SK-N-SH (cell line): Measurements from ENCODE around the gene CRYAA. TPM values are rescaled to one million over a fixed set of nuclear protein-coding genes. Genes with fewer than 3 reads are reported as not detected.

Source experiments
- CTCF ChIA-PET: fragments of 300-600, 350-600 bp; formaldehyde crosslinking; extraction: SDS; loops from one replicate; lab custom pipeline; 2021; lab: Yijun Ruan, JAX
- POLR2A ChIA-PET: fragments of 350-600 bp; sonication (Branson Sonifier 250); formaldehyde crosslinking; extraction: SDS; loops from one replicate; lab custom pipeline; 2020; ENCODE audit warnings: antibody characterized with exemption, inconsistent platforms; lab: Yijun Ruan, JAX
- DNase-seq: peaks from one replicate; pipeline ENCODE4 v3.0.0; 2012
- H2AFZ ChIP-seq: fragments of 200-600 bp; sonication (generic); 2 replicates; pipeline ENCODE4 v1.8.1; 2016; ENCODE audit warnings: antibody characterized with exemption, mild to moderate bottlenecking, low read depth
- H3F3A ChIP-seq: fragments of 200-600 bp; sonication (generic); replicated peaks from 2 replicates; pipeline ENCODE3; 2016; ENCODE audit warnings: antibody characterized with exemption, mild to moderate bottlenecking; ENCODE audit not compliant: insufficient read depth
- H3K27ac ChIP-seq, 2 experiments: fragments of 200-500 bp in 1 of 2; fragments of 200-600 bp in 1 of 2; sonication (Bioruptor generic) in 1 of 2; sonication (generic), shearing (Covaris generic) in 1 of 2; 2 replicates each; pipeline versions ENCODE4 v1.5.1 to v1.6.1; 2014 to 2016; ENCODE audit warnings: low read depth in 2 of 2, inconsistent platforms in 1 of 2, low read length in 1 of 2, mild to moderate bottlenecking in 1 of 2, mixed read lengths in 1 of 2
- H3K27me3 ChIP-seq: fragments of 200-600 bp; sonication (generic), shearing (Covaris generic); 2 replicates; pipeline ENCODE4 v1.6.1; 2016; ENCODE audit warnings: mixed run types; ENCODE audit not compliant: insufficient read depth
- H3K36me3 ChIP-seq, 2 experiments: fragments of 200-500 bp in 1 of 2; fragments of 200-600 bp in 1 of 2; sonication (Bioruptor generic) in 1 of 2; sonication (generic) in 1 of 2; replicated peaks in 1 of 2; 2 replicates each; pipeline versions ENCODE3 to v1.5.1; 2014 to 2016; ENCODE audit warnings: low read length in 1 of 2, mild to moderate bottlenecking in 1 of 2; ENCODE audit not compliant: insufficient read depth in 2 of 2, control insufficient read depth in 1 of 2
- H3K4me1 ChIP-seq, 2 experiments: fragments of 200-500 bp in 1 of 2; fragments of 200-600 bp in 1 of 2; sonication (Bioruptor generic) in 1 of 2; sonication (generic), shearing (Covaris generic) in 1 of 2; 2 replicates each; pipeline versions ENCODE4 v1.5.1 to v1.6.1; 2014 to 2016; ENCODE audit warnings: low read depth in 1 of 2, low read length in 1 of 2, mixed run types in 1 of 2; ENCODE audit not compliant: insufficient read depth in 2 of 2, control insufficient read depth in 1 of 2
- H3K4me2 ChIP-seq: fragments of 200-600 bp; sonication (generic), shearing (Covaris generic); 2 replicates; pipeline ENCODE4 v1.6.1; 2017; ENCODE audit warnings: mixed run types
- H3K4me3 ChIP-seq, 2 experiments: fragments of 200-500 bp in 1 of 2; fragments of 200-600 bp in 1 of 2; sonication (Bioruptor generic) in 1 of 2; sonication (generic), shearing (Covaris generic) in 1 of 2; 2 replicates each; pipeline versions ENCODE4 v1.5.1 to v1.8.1; 2014 to 2016; ENCODE audit warnings: low read depth in 2 of 2, inconsistent platforms in 1 of 2, low read length in 1 of 2, mild to moderate bottlenecking in 1 of 2, mixed read lengths in 1 of 2, moderate library complexity in 1 of 2
- H3K79me2 ChIP-seq: fragments of 200-600 bp; sonication (generic); 2 replicates; pipeline ENCODE4 v1.8.1; 2017; ENCODE audit warnings: mild to moderate bottlenecking; ENCODE audit not compliant: insufficient read depth
- H3K9ac ChIP-seq: fragments of 200-600 bp; sonication (generic); 2 replicates; pipeline ENCODE4 v1.6.1; 2017; ENCODE audit warnings: mixed run types
- H3K9me2 ChIP-seq: fragments of 200-600 bp; sonication (generic); 2 replicates; pipeline ENCODE4 v1.6.1; 2017; ENCODE audit warnings: mixed run types
- H3K9me3 ChIP-seq: fragments of 200-600 bp; sonication (generic); 2 replicates; pipeline ENCODE4 v1.6.1; 2017; ENCODE audit warnings: mixed run types, mild to moderate bottlenecking, moderate library complexity
- H4K20me1 ChIP-seq: fragments of 200-600 bp; sonication (generic); 2 replicates; pipeline ENCODE4 v1.6.1; 2017; ENCODE audit warnings: mild to moderate bottlenecking, mixed run types; ENCODE audit not compliant: insufficient read depth
- CHD2 ChIP-seq: fragments of 150-350 bp; IDR thresholded peaks from 2 replicates; pipeline ENCODE4 v1.6.1; 2018; ENCODE audit warnings: low read length; ENCODE audit not compliant: partially characterized antibody
- ELF1 ChIP-seq: IDR thresholded peaks from 2 replicates; pipeline ENCODE4 v1.4.0; 2012
- EP300 ChIP-seq, 2 experiments: IDR thresholded peaks; 2 replicates each; pipeline versions ENCODE4 v1.4.0 to v1.6.1; 2012; ENCODE audit warnings: borderline replicate concordance in 1 of 2, low read depth in 1 of 2, low read length in 1 of 2
- FOSL2 ChIP-seq: IDR thresholded peaks from 2 replicates; pipeline ENCODE4 v1.4.0; 2012; ENCODE audit warnings: low read depth, mild to moderate bottlenecking, moderate library complexity, borderline replicate concordance
- GABPA ChIP-seq: IDR thresholded peaks from 2 replicates; pipeline ENCODE4 v1.4.0; 2012; ENCODE audit warnings: low read depth, mild to moderate bottlenecking
- GATA2 ChIP-seq: sonication (generic); formaldehyde crosslinking; IDR thresholded peaks from 2 replicates; pipeline ENCODE4 v1.5.0; 2020; ENCODE audit warnings: mild to moderate bottlenecking, missing genetic modification reagents
- JUND ChIP-seq: IDR thresholded peaks from 2 replicates; pipeline ENCODE4 v1.4.0; 2012
- MEF2A ChIP-seq: IDR thresholded peaks from 2 replicates; pipeline ENCODE4 v1.4.0; 2012; ENCODE audit warnings: low read depth, borderline replicate concordance
- NFIC ChIP-seq: IDR thresholded peaks from 2 replicates; pipeline ENCODE4 v1.4.0; 2012; ENCODE audit warnings: borderline replicate concordance
- NRF1 ChIP-seq: IDR thresholded peaks from 2 replicates; pipeline ENCODE4 v1.6.1; 2012; ENCODE audit warnings: low read depth, mild to moderate bottlenecking, low read length
- RAD21 ChIP-seq: IDR thresholded peaks from 2 replicates; pipeline ENCODE4 v1.6.1; 2012; ENCODE audit warnings: mild to moderate bottlenecking, low read length
- RCOR1 ChIP-seq: fragments of 150-350 bp; IDR thresholded peaks from 2 replicates; pipeline ENCODE4 v1.6.1; 2017; ENCODE audit warnings: antibody characterized with exemption, low read length
- RXRA ChIP-seq: IDR thresholded peaks from 2 replicates; pipeline ENCODE4 v1.4.0; 2012; ENCODE audit warnings: low read depth, mild to moderate bottlenecking, borderline replicate concordance
- SMC3 ChIP-seq: IDR thresholded peaks from 2 replicates; pipeline ENCODE4 v1.6.1; 2012; ENCODE audit warnings: low read depth, low read length, improper control_type of control experiment
- TAF1 ChIP-seq: IDR thresholded peaks from 2 replicates; pipeline ENCODE4 v1.6.1; 2012; ENCODE audit warnings: low read depth, mild to moderate bottlenecking, low read length, moderate library complexity, borderline replicate concordance
- TCF12 ChIP-seq: IDR thresholded peaks from 2 replicates; pipeline ENCODE4 v1.4.0; 2012
- YY1 ChIP-seq: IDR thresholded peaks from 2 replicates; pipeline ENCODE4 v1.4.0; 2012; ENCODE audit warnings: low read depth, mild to moderate bottlenecking
- WGBS: methylation state at CpG from one replicate; pipeline ENCODE4 v1.1.6; 2017; ENCODE audit warnings: low lambda C conversion rate; 5-methylcytosine and 5-hydroxymethylcytosine counted together
- polyA plus RNA-seq, 3 experiments: library from polyadenylated mRNA; depleted of rRNA; stranded (reverse); fragments of >200 nt; gene quantifications; 2 replicates each; pipeline ENCODE4 v1.2.3, GENCODE V29; 2012
- TF ChIP-seq, protein P1 (sequence below): IDR thresholded peaks from 2 replicates; pipeline ENCODE4 v1.6.1; 2012; ENCODE audit warnings: mild to moderate bottlenecking, low read depth, low read length, moderate library complexity
- TF ChIP-seq, protein P2 (sequence below): IDR thresholded peaks from 2 replicates; pipeline ENCODE4 v1.4.0; 2012; ENCODE audit warnings: low read depth, borderline replicate concordance
- TF ChIP-seq, protein P3 (sequence below): IDR thresholded peaks from 2 replicates; pipeline ENCODE4 v1.4.0; 2012; ENCODE audit warnings: low read depth, borderline replicate concordance
- TF ChIP-seq, protein P4 (sequence below): fragments of 200-600 bp; sonication (generic); IDR thresholded peaks from 2 replicates; pipeline ENCODE4 v1.6.1; 2017; ENCODE audit warnings: antibody characterized with exemption, mild to moderate bottlenecking, moderate library complexity
- TF ChIP-seq, protein P5 (sequence below): fragments of 150-350 bp; IDR thresholded peaks from 2 replicates; pipeline ENCODE4 v1.6.1; 2016; ENCODE audit warnings: mild to moderate bottlenecking, low read depth, low read length

CRYAA gene
- polyA plus RNA-seq, 1 of the 3 experiments (the other 2 are of a cell fraction): not detected

DNA sequence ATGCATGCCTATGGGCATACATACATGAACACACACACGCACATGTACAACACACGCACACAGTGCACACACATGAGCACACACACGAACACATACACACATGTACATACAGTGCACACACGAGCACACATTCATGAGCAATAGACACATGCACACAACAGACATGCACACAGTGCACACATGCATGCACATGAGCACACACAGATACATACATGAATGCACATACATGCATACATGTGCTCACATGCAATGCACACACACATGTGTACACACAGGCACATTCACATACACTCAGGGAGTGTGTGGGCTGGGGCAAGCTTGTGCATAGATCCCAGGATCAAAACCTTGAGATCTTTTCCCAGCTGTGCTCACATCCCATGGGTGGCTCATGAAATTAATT, 18.9 kb downstream of the CRYAA start:
- CTCF ChIA-PET: no interaction called here
- no peak for TF ChIP-seq ELF1
- no peak for TF ChIP-seq GATA2 (CRISPR knock-in tag)
- no peak for TF ChIP-seq NFIC
- TF ChIP-seq, protein P1, sequence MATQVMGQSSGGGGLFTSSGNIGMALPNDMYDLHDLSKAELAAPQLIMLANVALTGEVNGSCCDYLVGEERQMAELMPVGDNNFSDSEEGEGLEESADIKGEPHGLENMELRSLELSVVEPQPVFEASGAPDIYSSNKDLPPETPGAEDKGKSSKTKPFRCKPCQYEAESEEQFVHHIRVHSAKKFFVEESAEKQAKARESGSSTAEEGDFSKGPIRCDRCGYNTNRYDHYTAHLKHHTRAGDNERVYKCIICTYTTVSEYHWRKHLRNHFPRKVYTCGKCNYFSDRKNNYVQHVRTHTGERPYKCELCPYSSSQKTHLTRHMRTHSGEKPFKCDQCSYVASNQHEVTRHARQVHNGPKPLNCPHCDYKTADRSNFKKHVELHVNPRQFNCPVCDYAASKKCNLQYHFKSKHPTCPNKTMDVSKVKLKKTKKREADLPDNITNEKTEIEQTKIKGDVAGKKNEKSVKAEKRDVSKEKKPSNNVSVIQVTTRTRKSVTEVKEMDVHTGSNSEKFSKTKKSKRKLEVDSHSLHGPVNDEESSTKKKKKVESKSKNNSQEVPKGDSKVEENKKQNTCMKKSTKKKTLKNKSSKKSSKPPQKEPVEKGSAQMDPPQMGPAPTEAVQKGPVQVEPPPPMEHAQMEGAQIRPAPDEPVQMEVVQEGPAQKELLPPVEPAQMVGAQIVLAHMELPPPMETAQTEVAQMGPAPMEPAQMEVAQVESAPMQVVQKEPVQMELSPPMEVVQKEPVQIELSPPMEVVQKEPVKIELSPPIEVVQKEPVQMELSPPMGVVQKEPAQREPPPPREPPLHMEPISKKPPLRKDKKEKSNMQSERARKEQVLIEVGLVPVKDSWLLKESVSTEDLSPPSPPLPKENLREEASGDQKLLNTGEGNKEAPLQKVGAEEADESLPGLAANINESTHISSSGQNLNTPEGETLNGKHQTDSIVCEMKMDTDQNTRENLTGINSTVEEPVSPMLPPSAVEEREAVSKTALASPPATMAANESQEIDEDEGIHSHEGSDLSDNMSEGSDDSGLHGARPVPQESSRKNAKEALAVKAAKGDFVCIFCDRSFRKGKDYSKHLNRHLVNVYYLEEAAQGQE: no peak
- TF ChIP-seq, protein P2, sequence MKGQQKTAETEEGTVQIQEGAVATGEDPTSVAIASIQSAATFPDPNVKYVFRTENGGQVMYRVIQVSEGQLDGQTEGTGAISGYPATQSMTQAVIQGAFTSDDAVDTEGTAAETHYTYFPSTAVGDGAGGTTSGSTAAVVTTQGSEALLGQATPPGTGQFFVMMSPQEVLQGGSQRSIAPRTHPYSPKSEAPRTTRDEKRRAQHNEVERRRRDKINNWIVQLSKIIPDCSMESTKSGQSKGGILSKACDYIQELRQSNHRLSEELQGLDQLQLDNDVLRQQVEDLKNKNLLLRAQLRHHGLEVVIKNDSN: no peak
- no peak for TF ChIP-seq EP300 (IDR thresholded peaks at IDR 0.05; ENCODE audit: borderline replicate concordance in 1 of 2, low read depth in 1 of 2, low read length in 1 of 2)
- TF ChIP-seq CHD2: no peak
- TF ChIP-seq SMC3: no peak
- no peak for TF ChIP-seq YY1
- TF ChIP-seq TAF1: no peak
- no peak for TF ChIP-seq RCOR1
- no peak for TF ChIP-seq MEF2A
- no peak for TF ChIP-seq GABPA
- TF ChIP-seq NRF1: no peak
- TF ChIP-seq JUND: no peak
- TF ChIP-seq, all 33 proteins: peak for 0
- no peak overlapping the region for H3K9ac ChIP-seq
- H3F3A ChIP-seq: no peaks in the 10 kb centered on the region
- WGBS: 47% methylated on average over 2 of the region's 4 CpGs
- no peak overlapping the region for H3K27ac ChIP-seq
- H2AFZ ChIP-seq: no peak overlapping the region
- H3K9me2 ChIP-seq: no peaks in the 10 kb centered on the region
- H3K4me3 ChIP-seq: no peak overlapping the region
- no peaks in the 10 kb centered on the region for H3K4me1 ChIP-seq
- no peak overlapping the region for H3K4me2 ChIP-seq
- H3K36me3 ChIP-seq: no peaks in the 10 kb centered on the region
- H3K9me3 ChIP-seq: no peaks in the 10 kb centered on the region
- no peaks in the 10 kb centered on the region for H3K79me2 ChIP-seq
- DNase-seq: no peak
- POLR2A ChIA-PET: no interaction called here
- no peaks in the 10 kb centered on the region for H4K20me1 ChIP-seq
- no peaks in the 10 kb centered on the region for H3K27me3 ChIP-seq

DNA sequence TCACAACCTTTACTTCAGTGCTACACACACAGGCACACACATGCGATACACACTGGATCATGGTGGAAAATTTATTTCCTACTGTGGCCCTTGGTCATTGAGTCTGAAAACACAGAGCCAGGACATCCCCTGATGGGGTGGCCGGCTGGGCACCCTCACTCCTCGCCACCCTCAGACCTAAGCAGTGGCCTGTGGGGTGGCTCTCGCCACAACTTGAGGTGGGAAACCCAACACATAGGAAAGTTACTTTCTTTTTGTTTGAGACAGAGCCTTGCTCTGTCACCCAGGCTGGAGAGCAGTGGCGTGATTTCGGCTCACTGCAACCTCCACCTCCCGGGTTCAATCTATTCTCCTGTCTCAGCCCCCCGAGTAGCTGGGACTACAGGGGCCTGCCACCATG, 19.4 kb downstream of the CRYAA start:
- H3K27me3 ChIP-seq: no peaks in the 10 kb centered on the region
- no peak overlapping the region for H3K4me3 ChIP-seq
- H3K79me2 ChIP-seq: no peaks in the 10 kb centered on the region
- H3K4me1 ChIP-seq: no peaks in the 10 kb centered on the region
- ChIA-PET CTCF (no interaction called here), POLR2A (no interaction called here)
- no peak overlapping the region for H3K4me2 ChIP-seq
- no peaks in the 10 kb centered on the region for H3F3A ChIP-seq
- no peaks in the 10 kb centered on the region for H3K36me3 ChIP-seq
- H4K20me1 ChIP-seq: no peaks in the 10 kb centered on the region
- no peaks in the 10 kb centered on the region for H3K9me2 ChIP-seq
- no peak overlapping the region for H3K9ac ChIP-seq
- WGBS: 58% methylated on average over 5 of the region's 8 CpGs
- no peaks in the 10 kb centered on the region for H3K9me3 ChIP-seq
- no peak for DNase-seq
- no peak overlapping the region for H2AFZ ChIP-seq
- no peak overlapping the region for H3K27ac ChIP-seq
- no peak for TF ChIP-seq RAD21
- TF ChIP-seq FOSL2: no peak
- TF ChIP-seq, protein P3, sequence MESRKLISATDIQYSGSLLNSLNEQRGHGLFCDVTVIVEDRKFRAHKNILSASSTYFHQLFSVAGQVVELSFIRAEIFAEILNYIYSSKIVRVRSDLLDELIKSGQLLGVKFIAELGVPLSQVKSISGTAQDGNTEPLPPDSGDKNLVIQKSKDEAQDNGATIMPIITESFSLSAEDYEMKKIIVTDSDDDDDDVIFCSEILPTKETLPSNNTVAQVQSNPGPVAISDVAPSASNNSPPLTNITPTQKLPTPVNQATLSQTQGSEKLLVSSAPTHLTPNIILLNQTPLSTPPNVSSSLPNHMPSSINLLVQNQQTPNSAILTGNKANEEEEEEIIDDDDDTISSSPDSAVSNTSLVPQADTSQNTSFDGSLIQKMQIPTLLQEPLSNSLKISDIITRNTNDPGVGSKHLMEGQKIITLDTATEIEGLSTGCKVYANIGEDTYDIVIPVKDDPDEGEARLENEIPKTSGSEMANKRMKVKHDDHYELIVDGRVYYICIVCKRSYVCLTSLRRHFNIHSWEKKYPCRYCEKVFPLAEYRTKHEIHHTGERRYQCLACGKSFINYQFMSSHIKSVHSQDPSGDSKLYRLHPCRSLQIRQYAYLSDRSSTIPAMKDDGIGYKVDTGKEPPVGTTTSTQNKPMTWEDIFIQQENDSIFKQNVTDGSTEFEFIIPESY: no peak
- no peak for TF ChIP-seq MEF2A
- TF ChIP-seq JUND: no peak
- TF ChIP-seq, protein P4, sequence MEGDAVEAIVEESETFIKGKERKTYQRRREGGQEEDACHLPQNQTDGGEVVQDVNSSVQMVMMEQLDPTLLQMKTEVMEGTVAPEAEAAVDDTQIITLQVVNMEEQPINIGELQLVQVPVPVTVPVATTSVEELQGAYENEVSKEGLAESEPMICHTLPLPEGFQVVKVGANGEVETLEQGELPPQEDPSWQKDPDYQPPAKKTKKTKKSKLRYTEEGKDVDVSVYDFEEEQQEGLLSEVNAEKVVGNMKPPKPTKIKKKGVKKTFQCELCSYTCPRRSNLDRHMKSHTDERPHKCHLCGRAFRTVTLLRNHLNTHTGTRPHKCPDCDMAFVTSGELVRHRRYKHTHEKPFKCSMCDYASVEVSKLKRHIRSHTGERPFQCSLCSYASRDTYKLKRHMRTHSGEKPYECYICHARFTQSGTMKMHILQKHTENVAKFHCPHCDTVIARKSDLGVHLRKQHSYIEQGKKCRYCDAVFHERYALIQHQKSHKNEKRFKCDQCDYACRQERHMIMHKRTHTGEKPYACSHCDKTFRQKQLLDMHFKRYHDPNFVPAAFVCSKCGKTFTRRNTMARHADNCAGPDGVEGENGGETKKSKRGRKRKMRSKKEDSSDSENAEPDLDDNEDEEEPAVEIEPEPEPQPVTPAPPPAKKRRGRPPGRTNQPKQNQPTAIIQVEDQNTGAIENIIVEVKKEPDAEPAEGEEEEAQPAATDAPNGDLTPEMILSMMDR: no peak
- no peak for TF ChIP-seq RXRA
- no peak for TF ChIP-seq TCF12
- TF ChIP-seq, protein P5, sequence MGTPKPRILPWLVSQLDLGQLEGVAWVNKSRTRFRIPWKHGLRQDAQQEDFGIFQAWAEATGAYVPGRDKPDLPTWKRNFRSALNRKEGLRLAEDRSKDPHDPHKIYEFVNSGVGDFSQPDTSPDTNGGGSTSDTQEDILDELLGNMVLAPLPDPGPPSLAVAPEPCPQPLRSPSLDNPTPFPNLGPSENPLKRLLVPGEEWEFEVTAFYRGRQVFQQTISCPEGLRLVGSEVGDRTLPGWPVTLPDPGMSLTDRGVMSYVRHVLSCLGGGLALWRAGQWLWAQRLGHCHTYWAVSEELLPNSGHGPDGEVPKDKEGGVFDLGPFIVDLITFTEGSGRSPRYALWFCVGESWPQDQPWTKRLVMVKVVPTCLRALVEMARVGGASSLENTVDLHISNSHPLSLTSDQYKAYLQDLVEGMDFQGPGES: no peak
